ENCODE results near the gene LRMDA. TPM values are rescaled to one million over a fixed set of nuclear protein-coding genes. Genes with fewer than 3 reads are reported as not detected.
A peak's percentile ranks its signal among the peaks of the same experiment; 100 is the strongest.
"Not testable (repeated sequence)": the region's sequence is repeated elsewhere in the genome, so short reads cannot be mapped to it uniquely, and the experiment has no call there.

The LRMDA gene
- total RNA-seq, 1 experiment from 2014 or later, result not detected

GRCh38 chr10:75740541-75740940, 309.1 kb downstream of the LRMDA start:
- no peak for DNase-seq (ENCODE audit: low read depth)

GRCh38 chr10:75742355-75742754, 310.9 kb downstream of the LRMDA start:
- no peak for DNase-seq (ENCODE audit: low read depth)

- DNase-seq (ENCODE audit: low read depth), result no peak
Observed at GRCh38 chr10:75743291-75743778, 311.9 kb downstream of the LRMDA start.

GRCh38 chr10:75744261-75744660, 312.8 kb downstream of the LRMDA start:
- no peak for DNase-seq (ENCODE audit: low read depth)

- no peak for DNase-seq (ENCODE audit: low read depth)
Observed at GRCh38 chr10:75746356-75746755, 314.9 kb downstream of the LRMDA start.

GRCh38 chr10:75750093-75750875, 318.9 kb downstream of the LRMDA start:
- not testable (repeated sequence) for DNase-seq (ENCODE audit: low read depth)

GRCh38 chr10:75751232-75751631, 319.8 kb downstream of the LRMDA start:
- no peak for DNase-seq (ENCODE audit: low read depth)

- no peak for DNase-seq (ENCODE audit: low read depth)
Observed at GRCh38 chr10:75753621-75754020, 322.2 kb downstream of the LRMDA start.

GRCh38 chr10:75754096-75754831, 322.8 kb downstream of the LRMDA start:
- no peak for DNase-seq (ENCODE audit: low read depth)

- DNase-seq (ENCODE audit: low read depth), result no peak
Observed at GRCh38 chr10:75755528-75755927, 324.1 kb downstream of the LRMDA start.

- no peak for DNase-seq (ENCODE audit: low read depth)
Observed at GRCh38 chr10:75761289-75761688, 329.9 kb downstream of the LRMDA start.

GRCh38 chr10:75762431-75762802, 331.0 kb downstream of the LRMDA start:
- no peak for DNase-seq (ENCODE audit: low read depth)

GRCh38 chr10:75763652-75764051, 332.2 kb downstream of the LRMDA start:
- DNase-seq (ENCODE audit: low read depth), result no peak

GRCh38 chr10:75764974-75765788, 333.8 kb downstream of the LRMDA start:
- DNase-seq (ENCODE audit: low read depth), result no peak

- no peak for DNase-seq (ENCODE audit: low read depth)
Observed at GRCh38 chr10:75765789-75766096, 334.3 kb downstream of the LRMDA start.

- DNase-seq (ENCODE audit: low read depth), result no peak
Observed at GRCh38 chr10:75766106-75766505, 334.7 kb downstream of the LRMDA start.

GRCh38 chr10:75766752-75767151, 335.3 kb downstream of the LRMDA start:
- not testable (repeated sequence) for DNase-seq (ENCODE audit: low read depth)

- DNase-seq (ENCODE audit: low read depth), result no peak
Observed at GRCh38 chr10:75770626-75771081, 339.2 kb downstream of the LRMDA start.

GRCh38 chr10:75771606-75772005, 340.2 kb downstream of the LRMDA start:
- DNase-seq (ENCODE audit: low read depth), result no peak

GRCh38 chr10:75772153-75772887, 340.9 kb downstream of the LRMDA start:
- peak; percentile 25 for DNase-seq (ENCODE audit: low read depth)

GRCh38 chr10:75773231-75773780, 341.9 kb downstream of the LRMDA start:
- DNase-seq (ENCODE audit: low read depth), result peak; percentile 90

All from Daoy (cell line).